Gastroesophageal sphincter (tissue), 4 donors: Measurements from ENCODE around the gene ARAP1. TPM values are rescaled to one million over a fixed set of nuclear protein-coding genes. Genes with fewer than 3 reads are reported as not detected.

Source experiments
- ATAC-seq: fragments of 150-250 bp; one replicate; pipeline ENCODE4 v1.9.1; 2016; ENCODE audit warnings: mild to moderate bottlenecking, moderate library complexity
- H3K27ac ChIP-seq, 4 donors: fragments of 200-600 bp; sonication (generic) in 3 of 4; 1 replicate in 3 of 4; 2 replicates in 1 of 4; pipeline ENCODE4 v1.5.1; 2016 to 2019
- H3K27me3 ChIP-seq: fragments of 200-600 bp; sonication (generic); one replicate; pipeline ENCODE4 v1.5.1; 2019
- H3K36me3 ChIP-seq, 2 donors: fragments of 200-600 bp; sonication (generic); one replicate each; pipeline ENCODE4 v1.5.1; 2019; ENCODE audit warnings: control low read depth in 1 of 2
- H3K4me1 ChIP-seq, 3 donors: fragments of 200-600 bp; sonication (generic); 1 replicate in 2 of 3; 2 replicates in 1 of 3; pipeline ENCODE4 v1.5.1; 2016 to 2019; ENCODE audit warnings: control low read depth in 2 of 3
- H3K4me3 ChIP-seq, 2 donors: fragments of 200-600 bp; sonication (generic); one replicate each; pipeline ENCODE4 v1.5.1; 2019; ENCODE audit warnings: mild to moderate bottlenecking in 1 of 2, moderate library complexity in 1 of 2
- H3K9me3 ChIP-seq, 3 donors: fragments of 200-600 bp; sonication (generic); one replicate each; pipeline ENCODE4 v1.5.1; 2017 to 2019; ENCODE audit warnings: control low read depth in 2 of 3
- EP300 ChIP-seq: sonication (generic); formaldehyde crosslinking; IDR thresholded peaks from one replicate; pipeline ENCODE4 v1.6.1; 2017; ENCODE audit warnings: antibody characterized with exemption, mild to moderate bottlenecking
- POLR2A ChIP-seq, 2 donors: fragments of 450-650 bp; IDR thresholded peaks; one replicate each; pipeline ENCODE4 v1.6.1; 2017; ENCODE audit warnings: antibody characterized with exemption in 2 of 2, mild to moderate bottlenecking in 2 of 2, moderate library complexity in 1 of 2
- POLR2AphosphoS5 ChIP-seq: sonication (generic); formaldehyde crosslinking; IDR thresholded peaks from one replicate; pipeline ENCODE4 v1.6.1; 2017; ENCODE audit warnings: antibody characterized with exemption
- WGBS, 2 donors: methylation state at CpG; one replicate each; pipeline ENCODE4 v1.1.5; 2018; ENCODE audit warnings: low coverage in 1 of 2; 5-methylcytosine and 5-hydroxymethylcytosine counted together
- total RNA-seq, 4 donors: library from RNA; depleted of rRNA; stranded (reverse); fragments of >200 nt; gene quantifications; one replicate each; pipeline ENCODE4 v1.1.0, GENCODE V29; 2016
- TF ChIP-seq, protein P1 (sequence below), 4 experiments: fragments of 200-600 bp in 2 of 4; fragments of 450-650 bp in 2 of 4; sonication (generic) in 1 of 4; IDR thresholded peaks; one replicate each; pipeline ENCODE4 v1.5.1; 2017 to 2019; ENCODE audit warnings: antibody characterized with exemption in 4 of 4, mild to moderate bottlenecking in 2 of 4, moderate library complexity in 2 of 4

The ARAP1 gene
- total RNA-seq, 4 donors from 2014 or later: 72.4 to 125 (median 95.1) TPM

DNA sequence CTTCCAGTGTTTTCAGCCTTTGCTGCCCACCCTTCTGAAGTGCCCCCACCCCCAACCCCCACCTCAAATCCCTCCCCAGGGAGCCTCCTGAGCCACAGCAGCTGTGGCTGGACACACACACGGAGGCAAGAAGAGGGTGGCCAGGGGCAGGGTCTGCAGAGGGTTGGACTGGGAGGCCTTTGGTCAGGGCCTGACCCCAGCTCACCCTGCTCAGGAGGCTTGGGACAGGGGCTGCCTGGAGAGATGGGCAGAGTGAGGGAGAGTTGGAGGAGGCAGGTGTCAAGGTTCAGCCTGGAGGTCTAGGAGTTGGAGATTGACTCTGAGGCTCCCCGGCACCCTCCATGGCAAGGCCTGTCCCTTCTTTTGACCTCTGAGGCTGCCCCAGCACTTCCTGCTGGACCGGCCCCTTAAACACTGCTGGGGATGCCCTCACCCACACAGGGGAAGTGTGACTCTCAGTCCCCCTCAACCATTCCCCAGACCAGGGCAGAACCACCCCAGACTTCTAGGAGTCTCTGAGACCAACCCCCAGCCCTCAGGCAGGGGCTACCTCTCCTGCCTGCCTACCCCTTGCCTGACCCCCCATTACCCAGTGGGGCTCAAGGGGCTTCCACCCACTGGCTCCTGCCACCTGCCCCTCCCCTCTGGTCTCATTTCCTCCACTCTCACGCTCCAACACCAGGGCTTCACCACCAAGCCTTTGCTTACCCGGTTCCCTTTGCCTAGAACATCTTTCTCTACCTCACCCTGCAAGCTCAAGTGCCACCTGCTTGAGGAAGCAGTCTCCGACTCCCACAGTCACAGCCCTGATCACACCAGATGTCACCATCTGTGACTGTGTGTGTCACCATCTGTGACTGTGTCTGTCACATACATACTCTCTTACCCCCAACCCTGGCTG lies 8.6 kb downstream of the ARAP1 start:
- TF ChIP-seq EP300: no peak
- TF ChIP-seq, protein P1, sequence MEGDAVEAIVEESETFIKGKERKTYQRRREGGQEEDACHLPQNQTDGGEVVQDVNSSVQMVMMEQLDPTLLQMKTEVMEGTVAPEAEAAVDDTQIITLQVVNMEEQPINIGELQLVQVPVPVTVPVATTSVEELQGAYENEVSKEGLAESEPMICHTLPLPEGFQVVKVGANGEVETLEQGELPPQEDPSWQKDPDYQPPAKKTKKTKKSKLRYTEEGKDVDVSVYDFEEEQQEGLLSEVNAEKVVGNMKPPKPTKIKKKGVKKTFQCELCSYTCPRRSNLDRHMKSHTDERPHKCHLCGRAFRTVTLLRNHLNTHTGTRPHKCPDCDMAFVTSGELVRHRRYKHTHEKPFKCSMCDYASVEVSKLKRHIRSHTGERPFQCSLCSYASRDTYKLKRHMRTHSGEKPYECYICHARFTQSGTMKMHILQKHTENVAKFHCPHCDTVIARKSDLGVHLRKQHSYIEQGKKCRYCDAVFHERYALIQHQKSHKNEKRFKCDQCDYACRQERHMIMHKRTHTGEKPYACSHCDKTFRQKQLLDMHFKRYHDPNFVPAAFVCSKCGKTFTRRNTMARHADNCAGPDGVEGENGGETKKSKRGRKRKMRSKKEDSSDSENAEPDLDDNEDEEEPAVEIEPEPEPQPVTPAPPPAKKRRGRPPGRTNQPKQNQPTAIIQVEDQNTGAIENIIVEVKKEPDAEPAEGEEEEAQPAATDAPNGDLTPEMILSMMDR (IDR thresholded peaks at IDR 0.05): no peak
- TF ChIP-seq POLR2A (IDR thresholded peaks at IDR 0.05): no peak
- no peak for TF ChIP-seq POLR2AphosphoS5
- H3K9me3 ChIP-seq: no peaks in the 10 kb centered on the region
- H3K4me3 ChIP-seq: no peak overlapping the region
- ATAC-seq: no peak
- H3K27me3 ChIP-seq: no peaks in the 10 kb centered on the region
- H3K36me3 ChIP-seq: no peaks in the 10 kb centered on the region
- peaks cover 0 to 77% (median 30%) of the 10 kb centered on the region in 3 donors for H3K4me1 ChIP-seq
- H3K27ac ChIP-seq: peak overlapping the region in 2 of 4 donors; percentile 35 to 49
- WGBS, 2 donors: 73 to 76% methylated on average over 3 to 5 of the region's 6 CpGs

- H3K9me3 ChIP-seq: no peaks in the 10 kb centered on the region
- 62 to 89% methylated on average over 4 to 5 of the region's 7 CpGs for WGBS, 2 donors
Observed at GRCh38 chr11:72742513-72743320, 9.5 kb downstream of the ARAP1 start.

GRCh38 chr11:72741849-72742512 lies 10.2 kb downstream of the ARAP1 start:
- Histone ChIP-seq H3K4me3 (no peak overlapping the region), H3K27ac (peak overlapping the region in 3 of 4 donors; percentile 5 to 57 (median 51)), H3K27me3 (no peaks in the 10 kb centered on the region), H3K9me3 (no peaks in the 10 kb centered on the region), H3K36me3 (no peaks in the 10 kb centered on the region), H3K4me1 (peaks cover 0 to 86% (median 38%) of the 10 kb centered on the region in 3 donors)
- TF ChIP-seq, protein P1 (IDR thresholded peaks at IDR 0.05): no peak
- TF ChIP-seq POLR2AphosphoS5 (no peak), EP300 (no peak), POLR2A (IDR thresholded peaks at IDR 0.05) (no peak)
- WGBS, 2 donors: 47 to 73% methylated on average over 3 of the region's 7 CpGs
- peak; percentile 32 for ATAC-seq

More at GRCh38 chr11:72742513-72743320, 9.5 kb downstream of the ARAP1 start:
- TF ChIP-seq POLR2A (IDR thresholded peaks at IDR 0.05) (no peak), EP300 (no peak), POLR2AphosphoS5 (no peak)
- TF ChIP-seq, protein P1 (IDR thresholded peaks at IDR 0.05): no peak
- no peaks in the 10 kb centered on the region for H3K36me3 ChIP-seq
- peaks cover 0 to 86% (median 36%) of the 10 kb centered on the region in 3 donors for H3K4me1 ChIP-seq
- ATAC-seq: no peak
- H3K4me3 ChIP-seq: no peak overlapping the region
- H3K27me3 ChIP-seq: no peaks in the 10 kb centered on the region
- peak overlapping the region in 3 of 4 donors; percentile 18 to 57 (median 51) for H3K27ac ChIP-seq

DNA sequence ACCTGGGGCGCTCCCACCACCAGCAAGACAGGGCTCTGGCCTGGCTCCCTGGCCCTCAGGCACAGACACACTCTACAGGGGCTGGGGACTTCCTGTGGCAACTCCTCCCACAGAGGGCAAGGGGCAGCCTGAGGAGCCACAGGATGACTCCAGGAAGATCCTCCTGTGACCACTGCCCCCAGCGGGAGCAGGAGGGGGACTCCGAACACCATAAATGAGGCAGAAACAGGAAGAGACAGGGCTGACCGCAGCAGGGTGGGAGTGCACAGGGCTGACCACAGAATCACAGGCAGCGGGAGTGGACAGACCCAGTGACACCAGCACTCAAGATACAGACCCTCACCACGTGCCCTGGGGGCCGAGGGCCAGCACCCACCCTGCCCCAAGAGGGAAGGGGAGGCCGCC lies 10.8 kb downstream of the ARAP1 start:
- H3K27ac ChIP-seq: peak overlapping the region in 3 of 4 donors; percentile 5 to 57 (median 51)
- WGBS, 2 donors: no CpG with 5 or more reads among the region's 8 CpGs
- H3K4me1 ChIP-seq: peaks cover 0 to 86% (median 43%) of the 10 kb centered on the region in 3 donors

More for the DNA sequence above, 10.8 kb downstream of the ARAP1 start:
- Histone ChIP-seq H3K36me3 (no peaks in the 10 kb centered on the region), H3K4me3 (no peak overlapping the region), H3K9me3 (no peaks in the 10 kb centered on the region), H3K27me3 (no peaks in the 10 kb centered on the region)
- TF ChIP-seq POLR2A (IDR thresholded peaks at IDR 0.05): no peak
- TF ChIP-seq, protein P1 (IDR thresholded peaks at IDR 0.05): no peak
- TF ChIP-seq POLR2AphosphoS5: no peak
- TF ChIP-seq EP300: no peak
- ATAC-seq: peak; percentile 25
